ENCODE measurements around the gene DNAH5. TPM values are rescaled to one million over a fixed set of nuclear protein-coding genes. Genes with fewer than 3 reads are reported as not detected.
"Not testable (repeated sequence)": the region's sequence is repeated elsewhere in the genome, so short reads cannot be mapped to it uniquely, and the experiment has no call there.

The DNAH5 gene
- total RNA-seq, 4 donors from 2014 or later: under 0.01 to 1.8 (median 0.18) TPM

- H3K9me3 ChIP-seq: no peaks in the 10 kb centered on the region
- TF ChIP-seq POLR2A (IDR thresholded peaks at IDR 0.05) (no peak), CTCF (IDR thresholded peaks at IDR 0.05) (no peak)
- H3K27ac ChIP-seq: no peak overlapping the region
- H3K4me1 ChIP-seq: no peaks in the 10 kb centered on the region
- no peaks in the 10 kb centered on the region for H3K27me3 ChIP-seq
- no peak overlapping the region for H3K4me3 ChIP-seq
- H3K36me3 ChIP-seq: no peaks in the 10 kb centered on the region
- no peak for DNase-seq
- intact Hi-C loops (cut with DNase I; ENCODE audit: low total_unique reads): no loop called here
Measured at GRCh38 chr5:13809921-13810320, 134.6 kb downstream of the DNAH5 start.

- DNase-seq: no peak
- Histone ChIP-seq H3K27ac (no peak overlapping the region), H3K4me3 (no peak overlapping the region), H3K27me3 (no peaks in the 10 kb centered on the region), H3K4me1 (no peaks in the 10 kb centered on the region), H3K36me3 (no peaks in the 10 kb centered on the region), H3K9me3 (no peaks in the 10 kb centered on the region)
- intact Hi-C loops (cut with DNase I; ENCODE audit: low total_unique reads): no loop called here
- TF ChIP-seq POLR2A (IDR thresholded peaks at IDR 0.05) (no peak), CTCF (IDR thresholded peaks at IDR 0.05) (no peak)
Measured at GRCh38 chr5:13804336-13804735, 140.2 kb downstream of the DNAH5 start.

- H3K27me3 ChIP-seq; H3K27ac ChIP-seq; intact Hi-C loops (cut with DNase I; ENCODE audit: low total_unique reads); H3K9me3 ChIP-seq; H3K36me3 ChIP-seq; DNase-seq; H3K4me3 ChIP-seq; H3K4me1 ChIP-seq: not testable (repeated sequence)
Measured at GRCh38 chr5:13798569-13798968, 145.9 kb downstream of the DNAH5 start.

- intact Hi-C loops (cut with DNase I; ENCODE audit: low total_unique reads): no loop called here
- H3K27ac ChIP-seq: no peak overlapping the region
- TF ChIP-seq CTCF (IDR thresholded peaks at IDR 0.05) (no peak), POLR2A (IDR thresholded peaks at IDR 0.05) (no peak)
- H3K4me3 ChIP-seq: no peak overlapping the region
- no peaks in the 10 kb centered on the region for H3K27me3 ChIP-seq
- DNase-seq: no peak
- no peaks in the 10 kb centered on the region for H3K36me3 ChIP-seq
- H3K9me3 ChIP-seq: no peaks in the 10 kb centered on the region
- H3K4me1 ChIP-seq: no peaks in the 10 kb centered on the region
Measured at GRCh38 chr5:13785781-13786415, 158.6 kb downstream of the DNAH5 start.

GRCh38 chr5:13783726-13784125, 160.8 kb downstream of the DNAH5 start:
- TF ChIP-seq POLR2A (IDR thresholded peaks at IDR 0.05): no peak
- TF ChIP-seq CTCF (IDR thresholded peaks at IDR 0.05): no peak
- no peak for DNase-seq
- H3K27me3 ChIP-seq: no peaks in the 10 kb centered on the region
- no peaks in the 10 kb centered on the region for H3K9me3 ChIP-seq
- no peak overlapping the region for H3K27ac ChIP-seq
- H3K4me3 ChIP-seq: no peak overlapping the region
- intact Hi-C loops (cut with DNase I; ENCODE audit: low total_unique reads): no loop called here
- H3K36me3 ChIP-seq: no peaks in the 10 kb centered on the region
- no peaks in the 10 kb centered on the region for H3K4me1 ChIP-seq

- intact Hi-C loops (cut with DNase I; ENCODE audit: low total_unique reads): no loop called here
- TF ChIP-seq POLR2A (IDR thresholded peaks at IDR 0.05) (no peak), CTCF (IDR thresholded peaks at IDR 0.05) (no peak)
- DNase-seq: no peak
- H3K36me3 ChIP-seq: no peaks in the 10 kb centered on the region
- H3K9me3 ChIP-seq: no peaks in the 10 kb centered on the region
- no peaks in the 10 kb centered on the region for H3K27me3 ChIP-seq
- no peak overlapping the region for H3K27ac ChIP-seq
- H3K4me1 ChIP-seq: no peaks in the 10 kb centered on the region
- H3K4me3 ChIP-seq: no peak overlapping the region
Measured at GRCh38 chr5:13780081-13780480, 164.4 kb downstream of the DNAH5 start.
